HG02759 (cell line): ENCODE measurements around the gene NPAS3.

ENCODE experiments used
- ATAC-seq: cut with Tn5 transposase; IDR thresholded peaks from one replicate; pipeline ENCODE4 v1.9.1; 2021; ENCODE audit warnings: mild to moderate bottlenecking, moderate library complexity; ENCODE audit not compliant: unreplicated experiment

The NPAS3 gene

DNA sequence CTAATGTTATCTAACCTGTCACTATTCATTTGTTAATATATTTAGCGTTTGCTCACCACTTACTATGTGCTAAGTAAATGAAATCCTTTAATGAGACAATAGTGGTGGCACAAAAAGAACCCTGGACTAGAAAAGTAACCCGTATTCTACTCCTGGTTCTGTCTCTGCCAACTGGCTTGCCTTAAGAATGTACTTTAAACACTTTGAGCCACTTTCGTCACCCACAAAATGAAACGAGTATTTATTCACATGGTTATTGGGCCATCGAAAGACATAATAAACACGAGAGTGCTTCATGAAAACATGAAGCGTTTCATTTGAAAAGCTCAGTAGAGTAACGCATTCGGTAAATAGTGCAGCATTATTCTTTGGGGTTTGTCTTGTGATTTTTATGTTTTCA lies 757.5 kb downstream of the NPAS3 start:
- no peak for ATAC-seq

GRCh38 chr14:33699300-33699983 lies 760.8 kb downstream of the NPAS3 start:
- ATAC-seq = no peak

DNA sequence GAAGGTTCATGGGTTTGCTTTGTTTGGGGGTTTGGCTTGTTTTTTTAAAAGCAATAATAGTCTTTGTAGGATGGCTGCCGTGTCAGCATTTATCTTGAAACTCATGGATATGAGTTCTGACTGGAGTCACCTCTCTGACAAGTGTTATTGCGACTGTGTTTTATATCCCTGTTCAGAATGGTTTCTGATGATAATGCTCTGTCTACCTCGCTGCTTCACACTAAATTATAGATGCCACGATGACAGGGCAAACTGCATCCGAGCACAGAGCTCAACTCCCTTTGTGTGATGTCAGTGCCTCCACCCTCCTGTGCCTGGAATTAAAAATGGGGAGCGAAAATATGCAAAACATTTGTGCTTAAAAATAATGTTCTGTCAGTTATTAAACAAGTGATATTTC lies 761.4 kb downstream of the NPAS3 start:
- no peak for ATAC-seq

DNA sequence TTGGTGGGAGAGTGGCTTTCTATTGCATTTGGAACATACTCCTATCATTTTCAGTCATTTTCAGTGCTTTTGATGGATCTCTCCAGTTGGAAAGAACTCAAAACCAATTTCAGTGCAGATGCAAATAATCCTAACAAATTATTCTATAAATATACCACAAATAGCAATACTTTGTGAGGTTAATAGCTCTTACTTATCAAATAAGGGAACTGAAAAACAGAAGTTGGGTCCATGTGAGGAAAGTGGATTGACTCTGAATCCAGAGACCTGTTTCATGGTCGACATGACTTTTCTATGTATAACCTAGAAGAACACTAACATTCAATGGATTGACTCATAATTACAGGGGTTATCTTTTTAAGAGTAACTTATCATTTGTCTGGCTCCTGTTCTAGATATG lies 763.6 kb downstream of the NPAS3 start:
- ATAC-seq = no peak

DNA sequence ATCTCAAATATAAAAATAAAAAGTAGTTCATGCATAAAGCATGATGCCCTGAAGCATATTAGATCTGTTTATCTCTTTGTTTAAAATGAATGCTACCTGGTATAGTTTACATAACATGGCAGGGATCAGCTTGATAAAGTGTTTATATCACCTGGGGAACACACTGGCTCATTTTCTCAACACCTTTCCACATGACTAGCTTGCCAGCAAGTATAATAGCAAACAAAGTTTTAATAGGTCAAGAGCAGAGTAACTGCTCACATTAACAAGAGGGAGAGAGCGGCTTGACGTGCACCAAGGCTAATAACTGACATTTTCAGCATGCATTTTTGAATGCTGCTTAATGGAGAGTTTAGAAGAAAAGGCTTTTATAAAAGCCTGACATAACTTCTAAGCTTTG lies 765.8 kb downstream of the NPAS3 start:
- no peak for ATAC-seq

DNA sequence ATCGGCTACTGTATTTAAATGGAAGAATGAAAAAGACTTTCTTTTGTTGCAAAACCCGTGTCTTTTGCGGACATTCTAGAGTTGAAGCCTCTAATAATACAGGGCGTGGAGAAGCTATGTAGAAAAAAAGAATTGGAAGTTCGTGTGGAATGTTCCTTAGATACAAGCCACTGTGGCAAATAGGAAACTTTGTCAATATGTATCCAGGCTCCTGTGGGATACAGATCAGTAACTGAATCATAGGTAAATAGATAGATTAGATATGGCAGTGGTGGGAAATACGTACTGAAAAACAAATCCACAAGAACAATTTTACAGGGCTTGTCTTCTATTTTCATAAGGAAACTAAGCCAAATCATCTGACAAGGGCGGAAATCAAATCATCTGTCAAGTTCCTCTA lies 766.8 kb downstream of the NPAS3 start:
- no peak for ATAC-seq

DNA sequence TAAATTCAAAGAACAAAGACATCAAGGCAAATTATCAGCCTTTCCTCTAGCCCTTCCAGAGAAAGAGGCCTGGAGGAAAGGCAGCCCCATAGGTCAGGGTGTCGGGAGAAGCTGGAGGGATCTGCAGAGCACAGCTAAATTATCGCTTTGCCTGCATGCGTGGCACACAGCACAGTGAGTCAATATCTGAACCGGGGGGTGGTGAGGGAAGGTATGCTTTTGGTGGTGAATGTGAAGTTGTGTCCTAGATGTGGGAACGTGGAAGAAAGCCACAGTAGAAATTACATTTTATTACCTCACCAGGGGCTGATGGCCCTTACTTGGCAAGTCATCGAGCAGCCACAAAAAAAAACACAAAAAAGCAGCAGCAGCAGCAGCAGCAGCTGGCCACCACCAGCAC lies 769.0 kb downstream of the NPAS3 start:
- ATAC-seq = no peak

- ATAC-seq = no peak
These were observed 770.6 kb downstream of the NPAS3 start for GRCh38 chr14:33709283-33709682.

DNA sequence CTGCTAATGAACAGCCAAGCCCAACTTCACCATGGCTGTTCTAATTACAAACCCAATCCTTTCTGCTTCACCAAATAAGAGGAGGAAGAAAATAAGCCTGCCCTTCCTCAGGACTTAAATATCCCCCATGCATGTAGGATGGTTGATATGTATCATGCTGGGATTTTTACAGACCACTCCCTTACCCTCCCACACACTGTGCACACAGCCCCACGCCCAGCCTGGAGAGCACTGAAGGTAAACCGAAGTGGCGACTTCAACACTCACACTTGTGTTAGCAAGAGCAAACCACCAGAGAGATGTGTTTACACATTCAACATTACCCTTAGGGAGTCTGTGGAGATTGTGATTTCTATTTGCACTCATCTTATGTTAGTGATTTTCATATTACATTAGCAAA lies 771.0 kb downstream of the NPAS3 start:
- no peak for ATAC-seq

DNA sequence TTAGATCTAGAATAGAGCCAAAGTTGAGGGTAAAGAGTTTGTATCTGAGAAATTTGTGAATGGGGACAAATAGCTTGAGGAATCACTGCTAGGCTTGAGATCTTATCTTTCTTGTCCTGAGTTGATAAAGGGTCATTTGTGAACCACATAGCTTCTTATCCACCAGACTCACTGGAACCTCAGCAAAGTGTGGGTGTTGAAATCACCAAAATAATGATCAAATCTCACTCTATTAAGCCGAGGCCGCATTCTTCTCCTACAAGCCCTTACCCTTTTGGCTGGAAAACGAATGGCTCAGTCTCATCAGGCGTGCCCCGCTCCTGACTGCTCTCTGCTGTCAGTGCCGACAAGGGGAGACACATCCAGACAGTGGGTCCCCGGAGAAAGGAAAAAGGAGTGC lies 771.6 kb downstream of the NPAS3 start:
- no peak for ATAC-seq

DNA sequence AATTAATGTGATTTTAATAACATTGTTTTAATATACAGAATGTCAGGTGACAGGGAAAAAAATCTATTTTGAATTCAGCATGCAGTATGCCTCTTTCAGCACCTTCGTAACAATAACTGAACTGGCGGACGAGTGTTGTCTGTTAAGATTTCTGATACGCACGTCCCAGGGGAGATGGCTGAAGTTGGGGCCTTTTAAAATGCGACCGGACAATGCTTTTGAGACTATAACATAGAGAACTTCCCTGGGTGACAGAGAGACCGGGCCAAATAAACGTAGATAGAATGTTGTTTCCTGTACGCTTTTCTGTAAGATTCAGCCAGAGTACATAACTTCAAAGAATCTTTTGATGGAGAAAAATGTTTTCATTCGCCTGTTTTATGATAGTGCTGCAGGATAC lies 772.5 kb downstream of the NPAS3 start:
- ATAC-seq = no peak

DNA sequence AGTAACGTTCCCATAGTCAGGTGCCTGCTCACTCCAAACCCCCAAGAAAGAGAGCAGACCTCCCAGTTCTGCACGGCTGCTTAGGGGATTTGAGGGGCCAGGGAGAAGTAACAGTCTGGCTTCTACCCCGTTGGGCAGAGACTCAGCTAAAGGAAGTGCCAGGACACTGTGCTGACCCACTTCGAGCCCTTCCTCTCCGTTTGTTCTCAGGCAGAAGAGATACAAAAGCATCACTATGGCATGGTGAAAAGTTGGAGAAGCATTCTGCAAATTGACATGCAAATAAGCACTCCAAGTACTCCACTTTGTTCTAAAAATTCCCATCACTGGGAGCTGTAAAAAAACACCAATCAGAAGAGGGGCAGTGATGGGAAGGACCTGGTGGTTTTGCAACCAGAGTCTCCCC lies 773.1 kb downstream of the NPAS3 start:
- no peak for ATAC-seq

GRCh38 chr14:33714527-33715226 lies 776.0 kb downstream of the NPAS3 start:
- ATAC-seq = no peak

DNA sequence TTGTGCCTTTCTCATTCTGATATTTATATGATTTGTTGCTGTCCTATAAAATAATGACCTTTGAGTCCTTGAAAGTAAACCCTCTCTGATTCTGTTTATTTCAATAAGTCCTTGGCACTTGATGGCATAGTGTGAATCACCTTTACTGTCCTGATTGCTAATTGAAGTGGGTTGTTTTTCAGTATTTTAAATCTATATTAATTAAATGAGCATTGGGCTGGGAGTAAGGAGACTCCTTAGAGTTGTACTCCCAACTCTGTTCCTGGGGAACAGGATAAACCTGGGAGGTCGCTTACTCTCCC lies 776.5 kb downstream of the NPAS3 start:
- ATAC-seq = no peak

DNA sequence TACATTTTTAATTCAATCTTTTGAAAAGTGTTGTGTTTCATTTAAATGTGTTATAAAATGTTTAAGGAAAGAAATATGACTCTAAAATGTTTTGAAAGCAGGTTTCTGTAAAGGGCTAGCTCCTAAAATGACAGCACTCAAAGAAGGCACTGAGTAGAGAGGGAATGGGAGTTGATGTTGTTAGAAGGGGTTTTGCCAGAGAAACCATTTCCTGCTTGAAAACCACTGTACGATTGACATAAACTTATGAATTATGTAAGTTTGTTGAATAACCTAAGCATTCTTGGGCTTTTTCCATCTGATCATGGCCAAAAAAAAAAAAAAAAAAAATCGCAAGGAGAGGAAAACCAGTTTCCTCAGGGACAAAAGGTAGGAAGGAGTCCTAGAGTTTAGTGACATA lies 778.2 kb downstream of the NPAS3 start:
- no peak for ATAC-seq

GRCh38 chr14:33717866-33718265 lies 779.2 kb downstream of the NPAS3 start:
- ATAC-seq = no peak

GRCh38 chr14:33720284-33720787 lies 781.7 kb downstream of the NPAS3 start:
- ATAC-seq = no peak

DNA sequence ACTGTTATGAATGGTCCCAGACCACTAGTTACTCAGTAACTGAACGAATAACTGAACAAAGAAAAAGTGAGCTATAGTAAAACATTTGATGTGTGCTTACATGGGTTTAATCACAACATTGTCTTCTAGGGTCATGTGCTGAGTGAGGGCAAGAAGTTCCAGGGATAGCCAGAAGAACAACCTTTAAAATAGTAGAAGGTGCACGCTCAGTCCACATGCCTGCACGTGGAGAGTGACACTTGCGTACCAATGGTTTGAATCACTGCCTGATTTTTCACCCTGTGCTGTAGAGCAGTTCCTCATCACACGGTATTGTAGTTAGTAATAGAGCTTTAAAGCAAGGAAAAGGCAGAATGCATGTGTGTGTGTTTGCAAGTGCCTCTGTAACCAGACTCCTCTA lies 788.0 kb downstream of the NPAS3 start:
- ATAC-seq = no peak

DNA sequence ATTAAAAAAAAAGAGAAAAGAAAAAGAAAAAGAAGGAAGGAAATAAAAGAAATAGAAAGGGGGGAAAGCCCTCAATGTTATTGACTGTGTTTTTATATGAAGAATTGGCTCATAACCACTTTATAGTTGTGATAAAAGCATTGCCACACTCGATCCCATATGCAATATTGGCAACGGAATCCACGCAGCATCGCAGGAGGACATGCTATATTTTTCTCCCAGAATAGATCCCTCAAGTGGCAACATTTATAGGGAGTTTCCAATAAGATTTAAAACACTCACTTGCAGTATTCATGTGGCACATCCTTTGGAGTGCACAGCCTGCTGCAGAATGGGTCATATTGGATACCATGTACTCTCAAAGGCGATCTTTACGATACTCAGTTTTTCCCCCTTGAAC lies 788.9 kb downstream of the NPAS3 start:
- ATAC-seq = no peak

DNA sequence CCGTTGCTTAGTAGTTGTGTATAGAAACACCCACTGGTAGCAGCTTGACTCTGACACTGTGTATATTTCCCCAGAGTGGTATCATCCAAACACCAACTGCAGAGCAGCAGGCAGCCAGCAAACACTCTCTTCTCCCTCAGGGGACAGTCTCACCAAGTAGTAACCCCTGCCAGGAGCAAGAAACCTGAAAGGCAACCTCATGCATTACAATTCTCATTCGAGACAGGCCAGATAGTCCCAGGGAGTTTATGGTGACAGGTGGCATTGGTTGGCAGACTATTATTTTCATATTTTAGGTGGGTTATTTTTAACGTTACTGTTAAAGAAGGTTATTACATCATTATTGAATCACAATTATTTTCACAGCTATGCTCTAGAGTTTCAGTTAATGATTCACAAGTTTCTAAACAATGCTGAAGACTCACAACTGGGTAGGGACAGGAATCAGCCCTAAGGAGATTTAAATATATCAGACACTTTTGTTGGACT lies 789.4 kb downstream of the NPAS3 start:
- ATAC-seq = no peak

DNA sequence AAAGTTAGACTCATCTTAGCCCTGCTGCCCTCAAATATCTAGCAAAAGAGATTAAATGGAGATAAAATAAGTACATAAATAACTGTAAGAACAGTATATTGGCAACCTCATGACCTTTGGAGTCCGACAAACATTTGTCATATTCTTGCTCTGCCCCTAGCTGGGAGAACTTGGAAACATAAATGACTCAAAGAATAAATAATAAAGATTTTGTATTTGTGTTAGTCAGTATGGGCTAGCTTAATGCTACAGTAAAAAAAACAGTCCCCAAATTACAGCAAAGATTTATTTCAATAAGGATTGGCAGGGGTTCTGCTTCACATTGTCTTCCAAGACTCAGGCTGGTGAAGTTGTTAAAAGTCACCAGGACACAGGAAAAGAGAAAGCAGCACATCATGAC lies 791.5 kb downstream of the NPAS3 start:
- no peak for ATAC-seq

DNA sequence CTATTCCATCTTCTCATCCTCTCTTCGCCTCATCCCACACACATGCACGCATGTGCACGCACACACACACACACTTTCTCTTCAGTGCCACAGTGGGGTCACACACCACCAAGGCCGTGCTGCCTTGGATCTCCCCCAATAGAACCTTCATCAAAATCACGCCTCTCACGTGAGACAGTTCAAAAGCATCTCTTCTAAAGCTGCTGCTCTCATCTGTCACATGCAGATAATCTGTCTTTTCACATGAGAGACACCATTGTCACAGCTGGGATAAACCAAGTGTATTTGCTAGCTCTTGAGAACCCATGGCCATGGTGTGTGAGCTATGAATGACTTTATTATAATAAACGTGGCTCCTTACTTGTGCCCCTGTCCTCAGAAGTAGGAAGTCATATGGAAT lies 793.5 kb downstream of the NPAS3 start:
- ATAC-seq = no peak

- no peak for ATAC-seq
These were observed 794.6 kb downstream of the NPAS3 start for GRCh38 chr14:33733310-33733709.
